Measurements from ENCODE around the gene GPSM1. TPM values are rescaled to one million over a fixed set of nuclear protein-coding genes. Genes with fewer than 3 reads are reported as not detected.

GPSM1 gene
- total and polyA plus RNA-seq, 2 donors (not counting 1 experiment from before 2014, with no cell fraction given) = 2.4 to 6.3 TPM

- H3K79me2 ChIP-seq (ENCODE audit: control insufficient read depth, insufficient read depth, low read length) = no peaks in the 10 kb centered on the region
- DNase-seq (no peak), ATAC-seq (ENCODE audit: low read depth) (no peak)
- H3K9me3 ChIP-seq (ENCODE audit: control extremely low read depth in 1 of 3, control insufficient read depth in 2 of 3, insufficient read depth in 1 of 3, low read length in 2 of 3) = no peaks in the 10 kb centered on the region
- Mint-ChIP-seq H3K9me3 (ENCODE audit: insufficient read depth) (no peaks in the 10 kb centered on the region), H3K27ac (no peak overlapping the region), H3K4me3 (no peak overlapping the region), H3K27me3 (no peaks in the 10 kb centered on the region), H3K4me1 (peaks cover 6% of the 10 kb centered on the region)
- TF ChIP-seq CTCF (IDR thresholded peaks at IDR 0.05) = no peak
- no peak for TF ChIP-seq EZH2 (IDR thresholded peaks at IDR 0.05; ENCODE audit: borderline replicate concordance, insufficient read depth, low read depth, low read length, poor library complexity, severe bottlenecking)
- no peak overlapping the region for H3K4me3 ChIP-seq (ENCODE audit: control extremely low read depth in 1 of 5, extremely low read depth in 1 of 5, insufficient read depth in 1 of 5, low read depth in 2 of 5, low read length in 4 of 5)
- no peak overlapping the region for H2AFZ ChIP-seq (ENCODE audit: insufficient read depth, low read depth, low read length, poor library complexity, severe bottlenecking)
- no peak overlapping the region for H3K9ac ChIP-seq (ENCODE audit: low read length)
- POLR2A ChIA-PET = no interaction called here
- H3K36me3 ChIP-seq (replicated peaks in 1 of 2; ENCODE audit: control extremely low read depth in 1 of 2, control insufficient read depth in 1 of 2, extremely low read depth in 1 of 2, insufficient read depth in 2 of 2, low read length in 1 of 2) = no peaks in the 10 kb centered on the region
- no peaks in the 10 kb centered on the region for H4K20me1 ChIP-seq (ENCODE audit: control insufficient read depth, insufficient read depth, low read length, poor library complexity, severe bottlenecking)
- 88% methylated on average over 20 of the region's 21 CpGs for WGBS (ENCODE audit: insufficient coverage)
- H3K4me2 ChIP-seq (replicated peaks; ENCODE audit: low read depth, low read length, poor library complexity, severe bottlenecking) = no peak overlapping the region
- H3K4me1 ChIP-seq (ENCODE audit: control insufficient read depth in 2 of 2, insufficient read depth in 2 of 2, low read length in 2 of 2) = peaks cover 3 to 6% of the 10 kb centered on the region in 2 donors
- intact Hi-C loops (cut with micrococcal nuclease) = no loop called here
- no peak overlapping the region for H3K27ac ChIP-seq (ENCODE audit: low read length in 2 of 2)
- CTCF ChIA-PET = no interaction called here
- no peaks in the 10 kb centered on the region for H3K27me3 ChIP-seq (replicated peaks in 1 of 4; ENCODE audit: control extremely low read depth in 1 of 4, control insufficient read depth in 3 of 4, insufficient read depth in 4 of 4, low read length in 3 of 4)
Observed at GRCh38 chr9:136344544-136345280, 17.4 kb downstream of the GPSM1 start.

- H3K4me1 ChIP-seq (ENCODE audit: control insufficient read depth in 2 of 2, insufficient read depth in 2 of 2, low read length in 2 of 2) = peaks cover 3 to 6% of the 10 kb centered on the region in 2 donors
- no peak overlapping the region for H3K4me2 ChIP-seq (replicated peaks; ENCODE audit: low read depth, low read length, poor library complexity, severe bottlenecking)
- H3K27ac ChIP-seq (ENCODE audit: low read length in 2 of 2) = no peak overlapping the region
- ChIA-PET CTCF (no interaction called here), POLR2A (no interaction called here)
- Mint-ChIP-seq H3K4me1 (peaks cover 6% of the 10 kb centered on the region), H3K27ac (no peak overlapping the region), H3K27me3 (no peaks in the 10 kb centered on the region), H3K9me3 (ENCODE audit: insufficient read depth) (no peaks in the 10 kb centered on the region), H3K4me3 (no peak overlapping the region)
- no peaks in the 10 kb centered on the region for H4K20me1 ChIP-seq (ENCODE audit: control insufficient read depth, insufficient read depth, low read length, poor library complexity, severe bottlenecking)
- H3K9me3 ChIP-seq (ENCODE audit: control extremely low read depth in 1 of 3, control insufficient read depth in 2 of 3, insufficient read depth in 1 of 3, low read length in 2 of 3) = no peaks in the 10 kb centered on the region
- no peak for ATAC-seq (ENCODE audit: low read depth)
- no peak overlapping the region for H2AFZ ChIP-seq (ENCODE audit: insufficient read depth, low read depth, low read length, poor library complexity, severe bottlenecking)
- intact Hi-C loops (cut with micrococcal nuclease) = no loop called here
- no peaks in the 10 kb centered on the region for H3K36me3 ChIP-seq (replicated peaks in 1 of 2; ENCODE audit: control extremely low read depth in 1 of 2, control insufficient read depth in 1 of 2, extremely low read depth in 1 of 2, insufficient read depth in 2 of 2, low read length in 1 of 2)
- no peak overlapping the region for H3K4me3 ChIP-seq (ENCODE audit: control extremely low read depth in 1 of 5, extremely low read depth in 1 of 5, insufficient read depth in 1 of 5, low read depth in 2 of 5, low read length in 4 of 5)
- H3K79me2 ChIP-seq (ENCODE audit: control insufficient read depth, insufficient read depth, low read length) = no peaks in the 10 kb centered on the region
- WGBS (ENCODE audit: insufficient coverage) = 90% methylated on average over 43 of the region's 43 CpGs
- no peaks in the 10 kb centered on the region for H3K27me3 ChIP-seq (replicated peaks in 1 of 4; ENCODE audit: control extremely low read depth in 1 of 4, control insufficient read depth in 3 of 4, insufficient read depth in 4 of 4, low read length in 3 of 4)
- TF ChIP-seq CTCF (IDR thresholded peaks at IDR 0.05) (no peak), EZH2 (IDR thresholded peaks at IDR 0.05; ENCODE audit: borderline replicate concordance, insufficient read depth, low read depth, low read length, poor library complexity, severe bottlenecking) (no peak)
- no peak overlapping the region for H3K9ac ChIP-seq (ENCODE audit: low read length)
- no peak for DNase-seq
Observed at GRCh38 chr9:136345281-136346156, 18.2 kb downstream of the GPSM1 start.

All from B cell (primary cell).